OCI-LY3 (cell line): ENCODE data around the gene BASP1.

ENCODE experiments used
- H2AFZ ChIP-seq: fragments of 200-600, 300-600 bp; shearing (Covaris generic); 2 replicates; pipeline ENCODE4 v1.6.0; 2014; ENCODE audit warnings: antibody characterized with exemption, low read depth, low read length
- H3K27ac ChIP-seq: fragments of 200-600, 300-600 bp; sonication (generic); 2 replicates; pipeline ENCODE4 v1.5.1; 2014; ENCODE audit warnings: mild to moderate bottlenecking, low read length, moderate library complexity, mixed read lengths
- H3K27me3 ChIP-seq: fragments of 200-600, 300-600 bp; sonication (generic); 2 replicates; pipeline ENCODE4 v1.6.1; 2014; ENCODE audit warnings: low read depth, low read length, mixed read lengths
- H3K36me3 ChIP-seq: fragments of 200-600, 300-600 bp; sonication (generic); replicated peaks from 2 replicates; pipeline ENCODE3; 2014; ENCODE audit warnings: low read depth, low read length, mixed read lengths
- H3K4me1 ChIP-seq: fragments of 300-600, 200-600 bp; sonication (generic); 2 replicates; pipeline ENCODE4 v1.6.1; 2014; ENCODE audit warnings: low read length, mixed read lengths
- H3K4me2 ChIP-seq: fragments of 200-600, 300-600 bp; sonication (generic); 2 replicates; pipeline ENCODE4 v1.6.1; 2014; ENCODE audit warnings: low read length, mixed read lengths
- H3K4me3 ChIP-seq: fragments of 300-600, 200-600 bp; sonication (generic); 2 replicates; pipeline ENCODE4 v1.5.1; 2014; ENCODE audit warnings: antibody characterized with exemption, mild to moderate bottlenecking, low read length, moderate library complexity
- H3K79me2 ChIP-seq: fragments of 300-600, 200-600 bp; shearing (Covaris generic); 2 replicates; pipeline ENCODE4 v1.6.1; 2014; ENCODE audit warnings: mild to moderate bottlenecking, low read length, mixed read lengths
- H3K9ac ChIP-seq: fragments of 300-600, 200-600 bp; shearing (Covaris generic); 2 replicates; pipeline ENCODE4 v1.6.0; 2014; ENCODE audit warnings: mild to moderate bottlenecking, low read length, moderate library complexity
- H3K9me3 ChIP-seq: fragments of 200-600, 300-600 bp; shearing (Covaris generic); 2 replicates; pipeline ENCODE4 v1.6.1; 2014; ENCODE audit warnings: low read length, mixed read lengths; ENCODE audit not compliant: insufficient read depth
- H4K20me1 ChIP-seq: fragments of 200-600, 300-600 bp; sonication (generic); 2 replicates; pipeline ENCODE4 v1.6.1; 2016; ENCODE audit warnings: low read length, mixed read lengths; ENCODE audit not compliant: insufficient read depth
- EZH2phosphoT487 ChIP-seq: fragments of 200-600 bp; shearing (Covaris generic); IDR thresholded peaks from 2 replicates; pipeline ENCODE4 v1.6.1; 2018; ENCODE audit warnings: antibody characterized with exemption, mixed run types, low read depth
- TF ChIP-seq, protein P1 (sequence below): fragments of 200-600, 300-600 bp; sonication (generic); IDR thresholded peaks from 2 replicates; pipeline ENCODE4 v1.5.1; 2014; ENCODE audit warnings: antibody characterized with exemption, low read length, low read depth

The BASP1 gene

DNA sequence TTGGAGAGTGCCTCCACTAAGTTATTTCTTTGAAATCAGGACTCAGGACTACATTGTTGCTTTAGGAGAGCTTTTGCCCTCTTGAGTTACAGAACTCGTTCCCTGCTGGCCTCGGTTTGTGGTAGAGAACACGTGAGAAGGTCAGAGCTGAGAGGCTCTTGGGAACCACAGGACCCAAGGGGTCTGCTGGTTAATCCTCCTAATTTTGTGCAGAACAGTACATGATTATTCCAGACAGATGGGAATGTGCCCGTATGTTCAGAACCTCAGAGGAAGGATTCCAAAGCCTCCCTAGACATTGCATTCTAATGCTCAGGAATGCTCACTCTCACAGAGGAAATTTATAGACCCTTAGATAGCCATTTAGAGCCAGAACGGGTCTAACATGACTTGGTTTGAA is 25.2 kb upstream of the BASP1 start:
- TF ChIP-seq, protein P1, sequence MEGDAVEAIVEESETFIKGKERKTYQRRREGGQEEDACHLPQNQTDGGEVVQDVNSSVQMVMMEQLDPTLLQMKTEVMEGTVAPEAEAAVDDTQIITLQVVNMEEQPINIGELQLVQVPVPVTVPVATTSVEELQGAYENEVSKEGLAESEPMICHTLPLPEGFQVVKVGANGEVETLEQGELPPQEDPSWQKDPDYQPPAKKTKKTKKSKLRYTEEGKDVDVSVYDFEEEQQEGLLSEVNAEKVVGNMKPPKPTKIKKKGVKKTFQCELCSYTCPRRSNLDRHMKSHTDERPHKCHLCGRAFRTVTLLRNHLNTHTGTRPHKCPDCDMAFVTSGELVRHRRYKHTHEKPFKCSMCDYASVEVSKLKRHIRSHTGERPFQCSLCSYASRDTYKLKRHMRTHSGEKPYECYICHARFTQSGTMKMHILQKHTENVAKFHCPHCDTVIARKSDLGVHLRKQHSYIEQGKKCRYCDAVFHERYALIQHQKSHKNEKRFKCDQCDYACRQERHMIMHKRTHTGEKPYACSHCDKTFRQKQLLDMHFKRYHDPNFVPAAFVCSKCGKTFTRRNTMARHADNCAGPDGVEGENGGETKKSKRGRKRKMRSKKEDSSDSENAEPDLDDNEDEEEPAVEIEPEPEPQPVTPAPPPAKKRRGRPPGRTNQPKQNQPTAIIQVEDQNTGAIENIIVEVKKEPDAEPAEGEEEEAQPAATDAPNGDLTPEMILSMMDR: no peak
- TF ChIP-seq EZH2phosphoT487: no peak
- no peaks in the 10 kb centered on the region for H3K27me3 ChIP-seq
- no peak overlapping the region for H3K27ac ChIP-seq

DNA sequence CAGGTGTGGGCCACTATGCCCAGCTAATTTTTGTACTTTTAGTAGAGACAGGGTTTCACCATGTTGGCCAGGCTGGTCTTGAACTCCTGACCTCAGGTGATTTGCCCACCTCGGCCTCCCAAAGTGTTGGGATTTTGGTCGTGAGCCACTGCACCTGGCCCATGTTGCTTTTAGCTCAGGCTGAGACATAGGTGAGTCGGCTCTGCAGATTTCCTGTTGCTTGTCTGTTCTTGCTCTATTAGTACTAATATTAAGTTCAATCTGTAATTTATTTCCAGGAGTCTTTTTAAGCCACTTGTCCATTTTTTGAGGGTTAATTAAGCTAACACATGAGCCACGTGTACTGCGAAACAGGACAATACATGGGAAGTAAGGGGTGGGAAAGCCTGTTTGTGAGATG is 21.4 kb upstream of the BASP1 start:
- Histone ChIP-seq H3K9ac (no peak overlapping the region), H3K36me3 (no peaks in the 10 kb centered on the region), H3K79me2 (no peaks in the 10 kb centered on the region), H2AFZ (no peak overlapping the region), H3K4me1 (no peaks in the 10 kb centered on the region), H4K20me1 (no peaks in the 10 kb centered on the region), H3K27me3 (no peaks in the 10 kb centered on the region), H3K4me2 (no peak overlapping the region), H3K27ac (no peak overlapping the region), H3K4me3 (no peak overlapping the region), H3K9me3 (no peaks in the 10 kb centered on the region)
- no peak for TF ChIP-seq EZH2phosphoT487
- TF ChIP-seq, protein P1: no peak

More for the DNA sequence above, 25.2 kb upstream of the BASP1 start:
- Histone ChIP-seq H2AFZ (no peak overlapping the region), H3K36me3 (no peaks in the 10 kb centered on the region), H3K4me3 (no peak overlapping the region), H3K4me2 (no peak overlapping the region), H4K20me1 (no peaks in the 10 kb centered on the region), H3K9me3 (no peaks in the 10 kb centered on the region), H3K79me2 (no peaks in the 10 kb centered on the region), H3K4me1 (peaks cover 12% of the 10 kb centered on the region), H3K9ac (no peak overlapping the region)

DNA sequence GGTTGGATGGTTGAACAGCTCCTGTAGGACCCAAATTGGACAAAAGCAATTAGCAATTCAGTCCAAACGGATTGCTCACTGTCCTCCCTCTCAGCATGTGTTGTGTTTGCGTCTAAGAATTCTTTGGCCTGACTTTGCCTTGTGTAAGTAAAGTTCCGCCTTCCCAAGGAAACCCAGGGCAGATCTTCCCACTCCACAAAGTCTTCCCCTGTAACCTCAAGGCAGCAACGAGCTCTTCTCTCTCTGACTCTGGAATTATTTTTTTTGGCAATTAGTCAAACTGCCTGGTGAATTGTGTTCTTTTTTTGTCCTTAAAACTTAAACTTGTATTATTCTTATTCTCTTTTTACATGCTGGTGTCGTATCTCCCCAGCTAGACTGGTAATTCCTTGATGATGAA is 20.7 kb upstream of the BASP1 start:
- Histone ChIP-seq H3K4me3 (no peak overlapping the region), H3K36me3 (no peaks in the 10 kb centered on the region), H3K27me3 (no peaks in the 10 kb centered on the region), H3K4me1 (no peaks in the 10 kb centered on the region), H2AFZ (no peak overlapping the region), H3K4me2 (no peak overlapping the region), H3K27ac (no peak overlapping the region), H3K79me2 (no peaks in the 10 kb centered on the region), H3K9me3 (no peaks in the 10 kb centered on the region), H4K20me1 (no peaks in the 10 kb centered on the region), H3K9ac (no peak overlapping the region)
- TF ChIP-seq, protein P1: no peak
- TF ChIP-seq EZH2phosphoT487: no peak

DNA sequence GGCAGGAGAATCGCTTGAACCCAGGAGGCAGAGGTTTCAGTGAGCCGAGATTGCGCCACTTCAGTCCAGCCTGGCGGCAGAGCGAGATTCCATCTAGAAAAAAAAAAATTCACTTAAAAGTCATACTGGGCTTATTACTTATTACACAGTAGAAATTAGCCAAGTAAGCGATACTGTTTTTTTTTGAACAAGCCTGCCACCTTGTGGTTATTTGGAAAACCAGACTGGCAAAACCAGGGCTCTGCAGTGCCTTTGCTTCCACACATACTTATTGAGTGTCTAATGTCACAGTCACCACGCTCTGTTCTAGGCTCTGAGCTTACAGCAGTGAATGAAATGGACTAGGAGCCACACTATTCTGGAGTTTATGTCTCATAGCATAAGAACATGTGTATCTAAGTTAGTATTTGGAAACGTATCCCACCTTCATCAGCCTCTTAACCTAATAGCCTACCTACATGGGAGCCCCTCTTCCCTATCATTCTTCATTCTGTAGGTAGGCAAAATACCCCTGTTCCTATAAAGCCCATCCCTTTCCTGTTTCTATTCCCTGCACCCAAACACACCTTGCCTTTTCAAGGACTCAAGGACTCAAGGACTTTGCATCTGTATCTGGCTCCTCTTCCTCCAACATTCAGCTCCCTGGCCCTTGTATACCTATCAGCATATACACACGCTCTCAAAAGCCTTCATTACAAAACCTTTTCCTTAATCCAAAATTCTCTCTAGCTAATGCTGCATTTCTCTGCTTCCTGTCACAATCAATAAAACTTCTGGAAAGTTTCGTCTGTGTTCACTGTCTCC is 13.9 kb upstream of the BASP1 start:
- no peaks in the 10 kb centered on the region for H3K36me3 ChIP-seq
- no peaks in the 10 kb centered on the region for H3K79me2 ChIP-seq
- no peak overlapping the region for H3K9ac ChIP-seq
- no peak overlapping the region for H2AFZ ChIP-seq
- no peak overlapping the region for H3K27ac ChIP-seq
- H4K20me1 ChIP-seq: no peaks in the 10 kb centered on the region
- no peak overlapping the region for H3K4me3 ChIP-seq
- H3K4me1 ChIP-seq: 0 out of 2 replicates have a peak, but pooled peaks cover 3% of the 10 kb centered on the region
- H3K9me3 ChIP-seq: no peaks in the 10 kb centered on the region
- H3K27me3 ChIP-seq: no peaks in the 10 kb centered on the region
- no peak for TF ChIP-seq EZH2phosphoT487
- TF ChIP-seq, protein P1: peak; percentile 64
- peak overlapping the region; percentile 7; the same call in 1 of the 2 replicates for H3K4me2 ChIP-seq
